Tibial nerve (tissue), 4 donors: ENCODE data around the gene ZNF438.
"Not testable (repeated sequence)": the region's sequence is repeated elsewhere in the genome, so short reads cannot be mapped to it uniquely, and the experiment has no call there.

Experiments used
- CTCF ChIP-seq, 5 experiments: fragments of 200-600 bp in 3 of 5; fragments of 450-650 bp in 2 of 5; sonication (generic) in 3 of 5; IDR thresholded peaks; one replicate each; pipeline ENCODE4 v1.5.1; 2016 to 2019; ENCODE audit warnings: antibody characterized with exemption in 5 of 5, mild to moderate bottlenecking in 3 of 5, moderate library complexity in 2 of 5
- EP300 ChIP-seq, 2 donors: sonication (generic); formaldehyde crosslinking; IDR thresholded peaks; one replicate each; pipeline ENCODE4 v1.6.1; 2017; ENCODE audit warnings: antibody characterized with exemption in 2 of 2, mild to moderate bottlenecking in 1 of 2
- POLR2A ChIP-seq, 2 donors: fragments of 450-650 bp; IDR thresholded peaks; one replicate each; pipeline ENCODE4 v1.6.1; 2017; ENCODE audit warnings: antibody characterized with exemption in 2 of 2, mild to moderate bottlenecking in 2 of 2, moderate library complexity in 2 of 2

GRCh38 chr10:30929311-30929729 lies 102.3 kb downstream of the ZNF438 start:
- TF ChIP-seq CTCF, POLR2A, EP300 (IDR thresholded peaks at IDR 0.05): not testable (repeated sequence)
